Measurements from ENCODE around the gene GGA3. TPM values are rescaled to one million over a fixed set of nuclear protein-coding genes. Genes with fewer than 3 reads are reported as not detected.
A peak's percentile ranks its signal among the peaks of the same experiment; 100 is the strongest.

GGA3 gene
- total RNA-seq, 1 donor from 2014 or later = 84.6 TPM

DNA sequence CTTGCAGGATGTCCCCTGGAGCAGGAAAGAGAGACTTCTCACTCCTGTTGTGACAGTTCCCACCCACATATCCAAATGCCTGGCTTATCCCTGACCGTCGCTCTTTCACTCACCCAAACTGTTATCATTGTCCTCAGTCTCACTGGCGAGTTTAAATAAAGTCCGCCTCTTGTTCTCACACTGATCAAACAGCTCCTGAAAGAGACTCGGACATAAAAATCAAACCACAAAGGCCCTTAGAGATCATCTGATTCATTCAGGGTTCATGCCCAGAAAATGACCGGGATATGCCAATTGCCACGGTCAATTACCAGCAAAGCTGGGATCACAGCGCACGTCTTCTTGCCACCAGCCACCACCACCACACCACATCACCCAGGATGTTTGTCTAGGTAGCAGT, 19.9 kb downstream of the GGA3 start:
- H3K36me3 ChIP-seq = peaks cover 91 to 100% of the 10 kb centered on the region in 2 donors
- no peaks in the 10 kb centered on the region for H3K27me3 ChIP-seq
- no peaks in the 10 kb centered on the region for H3K4me1 ChIP-seq
- no peak overlapping the region for H3K27ac ChIP-seq
- DNase-seq (ENCODE audit: low spot score in 2 of 2) = no peak
- TF ChIP-seq, protein P1, sequence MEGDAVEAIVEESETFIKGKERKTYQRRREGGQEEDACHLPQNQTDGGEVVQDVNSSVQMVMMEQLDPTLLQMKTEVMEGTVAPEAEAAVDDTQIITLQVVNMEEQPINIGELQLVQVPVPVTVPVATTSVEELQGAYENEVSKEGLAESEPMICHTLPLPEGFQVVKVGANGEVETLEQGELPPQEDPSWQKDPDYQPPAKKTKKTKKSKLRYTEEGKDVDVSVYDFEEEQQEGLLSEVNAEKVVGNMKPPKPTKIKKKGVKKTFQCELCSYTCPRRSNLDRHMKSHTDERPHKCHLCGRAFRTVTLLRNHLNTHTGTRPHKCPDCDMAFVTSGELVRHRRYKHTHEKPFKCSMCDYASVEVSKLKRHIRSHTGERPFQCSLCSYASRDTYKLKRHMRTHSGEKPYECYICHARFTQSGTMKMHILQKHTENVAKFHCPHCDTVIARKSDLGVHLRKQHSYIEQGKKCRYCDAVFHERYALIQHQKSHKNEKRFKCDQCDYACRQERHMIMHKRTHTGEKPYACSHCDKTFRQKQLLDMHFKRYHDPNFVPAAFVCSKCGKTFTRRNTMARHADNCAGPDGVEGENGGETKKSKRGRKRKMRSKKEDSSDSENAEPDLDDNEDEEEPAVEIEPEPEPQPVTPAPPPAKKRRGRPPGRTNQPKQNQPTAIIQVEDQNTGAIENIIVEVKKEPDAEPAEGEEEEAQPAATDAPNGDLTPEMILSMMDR (IDR thresholded peaks at IDR 0.05) = no peak
- H3K4me3 ChIP-seq = no peak overlapping the region
- H3K9me3 ChIP-seq = no peaks in the 10 kb centered on the region
- intact Hi-C loops (cut with DNase I) = no loop called here

DNA sequence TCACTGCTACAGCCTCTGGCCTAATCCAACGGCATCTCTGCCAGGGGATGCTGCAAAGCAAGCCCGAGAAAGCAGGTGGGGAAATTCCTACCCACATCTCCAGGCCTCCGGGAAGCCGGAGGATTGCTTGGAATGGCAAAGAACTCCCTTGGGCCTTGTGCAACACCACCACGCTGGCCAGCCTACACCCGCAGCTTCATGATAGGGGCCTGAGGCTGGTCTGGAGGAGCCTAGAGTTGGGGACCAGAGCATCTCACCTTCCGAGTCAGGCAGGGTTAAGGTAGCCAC, 20.3 kb downstream of the GGA3 start:
- Histone ChIP-seq H3K4me3 (no peak overlapping the region), H3K36me3 (peaks cover 89 to 100% of the 10 kb centered on the region in 2 donors), H3K27ac (peak overlapping the region in 1 of 2 donors; percentile 56), H3K4me1 (no peaks in the 10 kb centered on the region), H3K27me3 (no peaks in the 10 kb centered on the region), H3K9me3 (no peaks in the 10 kb centered on the region)
- no peak for DNase-seq (ENCODE audit: low spot score in 2 of 2)
- intact Hi-C loops (cut with DNase I) = no loop called here
- TF ChIP-seq, protein P1 (IDR thresholded peaks at IDR 0.05) = no peak

DNA sequence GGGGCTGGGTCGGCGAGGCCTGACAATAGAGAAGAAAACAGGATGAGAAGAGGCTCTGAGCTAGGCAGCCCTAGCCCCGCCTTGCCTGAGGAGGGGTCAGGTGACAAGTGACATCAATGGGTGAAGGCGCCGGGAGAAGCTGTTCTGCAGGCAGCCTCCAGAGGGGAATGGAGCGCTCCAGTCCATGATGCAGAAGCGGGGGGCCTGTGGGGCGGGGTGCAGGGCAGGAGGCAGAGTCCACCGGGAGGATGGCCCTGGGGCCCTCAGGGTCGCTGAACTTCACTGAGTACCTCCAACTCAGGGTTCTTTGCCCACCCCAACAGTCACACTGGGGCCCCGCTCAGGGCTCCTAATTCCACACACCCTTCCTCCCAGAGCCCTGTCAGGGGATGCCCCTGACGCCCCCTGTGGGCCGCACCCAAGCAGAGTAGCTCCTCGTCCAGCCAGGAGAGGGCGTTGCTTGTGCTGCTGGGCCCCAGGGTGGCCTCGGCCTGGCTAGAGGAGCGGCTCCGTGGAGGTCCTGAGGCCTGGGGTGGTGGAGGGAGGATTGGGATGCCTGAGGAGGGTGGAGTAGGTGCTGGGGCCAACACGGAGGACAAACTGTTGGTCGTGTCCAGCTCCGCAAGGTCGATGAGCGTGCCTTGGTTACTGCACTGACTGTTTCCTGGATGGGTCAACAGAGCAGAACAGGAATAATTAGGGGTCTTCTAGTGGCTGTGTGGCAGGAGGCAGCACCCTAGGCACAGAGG, 20.8 kb downstream of the GGA3 start:
- H3K9me3 ChIP-seq = no peaks in the 10 kb centered on the region
- no peaks in the 10 kb centered on the region for H3K4me1 ChIP-seq
- TF ChIP-seq, protein P1 (IDR thresholded peaks at IDR 0.05) = peak; percentile 4 to 43 (median 17)
- no peaks in the 10 kb centered on the region for H3K27me3 ChIP-seq
- H3K36me3 ChIP-seq = peaks cover 88 to 96% of the 10 kb centered on the region in 2 donors
- DNase-seq (ENCODE audit: low spot score in 2 of 2) = no peak
- no peak overlapping the region for H3K4me3 ChIP-seq
- peak overlapping the region; percentile 39 to 56 for H3K27ac ChIP-seq
- intact Hi-C loops (cut with DNase I) = no loop called here

DNA sequence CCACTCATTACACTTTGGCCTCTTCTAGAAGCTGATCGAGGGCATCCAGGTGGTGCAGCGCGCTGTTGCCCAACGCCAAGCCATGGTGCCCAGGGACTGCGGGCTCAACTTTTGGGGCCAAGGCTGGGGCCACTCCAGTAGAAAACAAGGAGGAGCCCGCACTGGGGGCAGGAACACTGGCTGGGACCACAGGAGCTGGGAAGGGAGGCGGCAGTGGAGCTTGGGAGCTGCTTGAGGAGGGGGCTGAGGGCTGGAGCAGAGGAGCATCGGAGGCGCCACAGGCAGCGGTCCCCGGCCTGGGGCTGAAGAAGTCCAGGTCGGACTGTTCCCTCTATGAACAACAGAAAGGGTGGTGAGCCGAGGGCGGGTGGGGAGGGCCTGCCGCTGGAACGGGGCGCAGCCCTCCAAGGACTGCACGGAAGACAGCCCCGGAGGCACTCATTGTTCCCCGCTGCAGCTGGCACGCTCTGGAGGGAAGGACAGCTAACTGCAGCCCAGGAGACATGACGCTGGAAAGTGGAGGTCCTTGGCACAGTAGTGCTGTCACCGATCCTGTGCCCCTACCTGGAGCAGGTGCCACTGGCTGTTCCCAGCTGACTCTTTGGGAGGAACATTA, 21.5 kb downstream of the GGA3 start:
- Histone ChIP-seq H3K9me3 (no peaks in the 10 kb centered on the region), H3K4me3 (no peak overlapping the region), H3K27me3 (no peaks in the 10 kb centered on the region), H3K27ac (no peak overlapping the region), H3K36me3 (peaks cover 88 to 95% of the 10 kb centered on the region in 2 donors), H3K4me1 (no peaks in the 10 kb centered on the region)
- no peak for DNase-seq (ENCODE audit: low spot score in 2 of 2)
- intact Hi-C loops (cut with DNase I) = no loop called here
- TF ChIP-seq, protein P1 (IDR thresholded peaks at IDR 0.05) = no peak

DNA sequence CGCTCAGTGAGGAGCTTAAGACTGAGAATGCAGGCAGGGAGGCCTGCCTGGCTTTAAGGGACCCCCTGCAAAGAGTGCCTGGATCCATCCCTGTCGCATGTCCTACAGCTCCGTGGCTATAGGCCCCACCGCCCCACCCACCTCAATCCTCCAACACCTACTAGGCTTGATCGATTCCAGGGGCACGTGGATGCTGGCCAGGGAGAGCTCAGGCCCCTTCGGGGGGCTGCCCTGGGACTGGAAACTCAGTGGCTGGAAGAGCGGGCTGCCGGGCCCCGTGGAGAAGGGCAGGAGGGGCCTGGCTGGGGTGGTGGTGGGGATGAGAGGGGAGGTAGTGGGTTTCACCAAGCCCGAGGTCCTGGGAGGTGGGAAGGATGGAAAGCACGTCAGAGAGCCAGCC, 22.2 kb downstream of the GGA3 start:
- H3K27me3 ChIP-seq = no peaks in the 10 kb centered on the region
- TF ChIP-seq, protein P1 (IDR thresholded peaks at IDR 0.05) = no peak
- H3K4me3 ChIP-seq = no peak overlapping the region
- intact Hi-C loops (cut with DNase I) = no loop called here
- no peaks in the 10 kb centered on the region for H3K4me1 ChIP-seq
- no peak for DNase-seq (ENCODE audit: low spot score in 2 of 2)
- no peaks in the 10 kb centered on the region for H3K9me3 ChIP-seq
- peaks cover 88 to 95% of the 10 kb centered on the region in 2 donors for H3K36me3 ChIP-seq
- no peak overlapping the region for H3K27ac ChIP-seq
